GM21576 (cell line): ENCODE measurements around the gene NR4A1.

ENCODE experiments used
- ATAC-seq: cut with Tn5 transposase; IDR thresholded peaks from one replicate; pipeline ENCODE4 v1.9.1; 2021; ENCODE audit warnings: mild to moderate bottlenecking, moderate library complexity; ENCODE audit not compliant: unreplicated experiment

Gene NR4A1

DNA sequence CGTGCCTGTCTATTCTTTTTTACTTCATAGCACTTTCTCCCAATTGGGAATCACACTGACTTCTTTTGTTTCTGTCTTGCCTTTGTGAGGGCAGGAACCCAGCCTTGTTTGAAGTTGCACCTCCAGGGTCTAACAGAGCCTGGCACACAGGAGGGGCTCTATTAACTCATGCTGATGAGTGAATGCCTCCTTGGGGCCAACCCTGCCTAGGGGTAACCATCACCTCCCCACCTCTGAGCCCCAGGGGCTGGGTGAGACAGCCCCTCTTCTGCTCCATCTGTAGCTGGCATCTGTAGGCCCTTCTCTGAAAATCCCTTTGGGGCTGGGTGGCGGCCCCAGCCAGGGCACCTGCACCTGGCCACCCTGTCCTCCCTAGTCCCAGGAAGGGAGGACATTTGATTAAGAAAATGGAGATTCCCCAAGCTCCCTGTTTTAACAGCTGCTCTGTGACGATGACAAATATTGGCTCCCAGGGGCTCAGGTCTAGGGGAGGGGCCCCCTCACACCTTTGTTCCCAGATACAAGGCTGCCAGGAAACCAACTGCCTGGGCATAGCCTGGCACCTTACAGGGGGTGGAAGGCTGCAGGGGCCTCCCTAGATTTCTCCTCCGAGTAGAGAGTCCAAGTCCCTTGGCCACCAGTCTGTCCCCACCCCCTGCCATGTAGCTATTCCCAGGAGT is 32.7 kb upstream of the NR4A1 start:
- ATAC-seq: no peak

DNA sequence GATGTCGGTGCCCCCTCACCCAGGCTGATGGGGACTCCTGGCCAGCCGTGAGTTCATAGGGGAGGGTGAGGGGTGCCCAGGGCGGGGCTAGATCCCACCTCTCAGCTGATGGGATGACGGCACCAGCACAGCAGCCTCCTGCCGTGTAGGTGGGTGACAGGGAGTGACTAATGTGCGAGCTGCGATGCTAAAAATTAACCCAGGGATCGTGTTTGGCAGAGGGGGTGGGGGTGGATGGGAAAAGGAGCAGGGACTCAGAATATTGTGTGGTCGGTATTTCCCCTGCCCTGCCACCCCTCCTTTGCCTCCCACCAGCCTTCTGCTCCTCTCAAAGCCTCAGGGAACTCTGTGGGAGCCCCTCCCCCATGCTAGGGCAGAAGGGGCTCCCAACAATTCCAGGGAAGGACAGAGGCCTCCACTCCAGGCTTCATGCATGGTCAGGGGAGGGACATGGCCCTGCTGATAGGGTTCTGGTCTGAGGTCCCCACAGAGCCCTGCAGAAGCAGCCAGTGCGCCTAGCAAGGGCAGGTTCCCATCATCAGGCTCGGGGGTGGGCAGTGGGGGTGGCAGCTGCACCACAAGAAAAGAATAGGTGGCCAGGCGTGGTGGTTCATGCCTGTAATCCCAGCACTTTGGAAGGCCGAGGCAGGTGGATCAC is 32.0 kb upstream of the NR4A1 start:
- no peak for ATAC-seq

DNA sequence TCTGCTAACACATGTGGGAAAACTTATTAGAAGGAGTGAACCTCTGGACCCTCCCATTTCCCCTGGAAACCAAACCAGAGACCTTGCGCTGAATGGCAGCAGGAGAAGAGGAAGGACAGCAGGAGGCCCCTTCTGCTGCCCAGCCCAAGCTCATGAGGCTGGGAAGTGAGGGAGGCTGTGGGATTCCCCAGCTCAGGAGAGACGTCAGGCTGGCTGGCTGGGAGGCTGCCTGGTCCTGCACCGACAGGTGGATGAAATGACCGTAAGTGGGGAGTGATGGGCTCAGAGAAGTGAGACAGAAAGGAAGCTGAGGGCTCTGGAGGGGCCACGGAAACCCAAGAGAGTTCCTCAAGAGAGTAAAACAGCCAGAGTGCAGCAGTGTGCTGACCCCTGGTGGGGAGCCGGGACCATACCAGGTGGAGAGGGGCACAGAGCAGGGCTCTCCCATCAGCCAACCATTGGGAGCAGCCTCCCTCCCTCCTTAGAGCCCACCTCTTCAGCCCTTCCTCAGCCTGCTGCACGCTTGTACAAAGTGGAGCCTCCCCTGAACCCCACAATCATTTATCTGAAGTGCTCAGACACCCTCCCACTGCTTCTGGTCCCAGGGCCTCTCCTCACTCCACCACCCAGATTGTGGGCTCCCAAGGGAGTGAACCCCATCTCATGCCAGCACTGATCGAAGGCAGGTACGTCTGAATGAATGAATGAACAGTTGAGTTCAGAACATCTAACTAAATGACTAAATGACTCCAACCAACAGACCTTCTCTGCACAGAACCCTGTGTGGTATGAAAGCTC is 30.5 kb upstream of the NR4A1 start:
- no peak for ATAC-seq

DNA sequence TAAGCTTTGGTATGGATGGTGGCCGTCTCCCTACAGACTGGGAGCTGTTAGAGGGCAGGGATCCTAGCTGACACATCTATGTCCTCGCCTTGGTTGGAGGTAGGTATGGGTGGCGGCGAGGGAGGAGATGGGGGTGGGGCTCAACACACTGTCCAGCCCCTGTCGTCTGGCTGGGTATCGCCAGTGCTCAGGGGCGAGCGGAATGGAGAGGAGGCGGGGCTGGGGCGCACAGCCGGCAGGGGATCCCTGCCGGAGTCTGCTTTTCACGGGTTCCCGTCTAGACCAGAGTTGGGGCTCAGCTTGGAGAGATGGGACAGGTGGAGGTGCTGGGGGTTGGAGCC is 28.4 kb upstream of the NR4A1 start:
- no peak for ATAC-seq

DNA sequence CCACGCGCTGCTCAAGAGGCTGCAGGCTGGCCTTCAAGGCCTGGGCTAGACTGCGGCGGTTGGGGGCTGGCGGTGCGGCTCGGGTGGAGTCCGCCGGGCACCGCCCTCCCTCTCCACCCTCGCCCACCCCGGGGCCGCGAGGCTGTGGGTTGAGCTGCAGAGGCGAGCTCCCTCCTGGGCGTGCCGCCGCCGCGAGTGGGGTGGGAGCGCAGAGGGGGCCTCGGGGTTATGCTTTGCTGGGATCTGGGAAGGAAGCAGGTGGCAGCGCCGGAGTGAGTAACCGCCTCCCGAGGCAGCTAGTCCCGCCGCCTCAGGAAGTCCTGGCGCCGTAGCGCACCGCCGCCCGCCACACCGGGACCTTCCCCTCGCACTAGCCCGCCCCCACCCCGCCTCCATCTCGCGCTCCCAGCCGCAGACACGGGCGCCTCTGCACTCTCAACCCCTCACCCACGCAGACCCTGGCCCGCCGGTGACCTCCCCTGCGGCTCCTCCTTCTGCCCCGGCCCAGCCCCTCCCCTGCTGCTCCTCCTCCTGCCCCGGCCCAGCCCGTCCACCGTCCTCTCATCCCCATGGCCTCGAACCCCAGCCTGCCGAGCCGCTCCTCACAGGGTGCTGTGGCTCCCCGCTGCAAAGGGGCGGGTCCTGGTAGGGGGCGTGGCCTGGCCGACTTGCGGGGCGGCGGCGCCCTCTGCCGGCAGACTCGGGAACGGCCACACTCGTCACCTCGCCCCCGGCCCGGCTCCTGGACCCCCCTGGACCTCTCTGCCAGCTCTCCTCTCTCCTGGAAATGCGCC is 27.9 kb upstream of the NR4A1 start:
- ATAC-seq: peak; percentile 43

DNA sequence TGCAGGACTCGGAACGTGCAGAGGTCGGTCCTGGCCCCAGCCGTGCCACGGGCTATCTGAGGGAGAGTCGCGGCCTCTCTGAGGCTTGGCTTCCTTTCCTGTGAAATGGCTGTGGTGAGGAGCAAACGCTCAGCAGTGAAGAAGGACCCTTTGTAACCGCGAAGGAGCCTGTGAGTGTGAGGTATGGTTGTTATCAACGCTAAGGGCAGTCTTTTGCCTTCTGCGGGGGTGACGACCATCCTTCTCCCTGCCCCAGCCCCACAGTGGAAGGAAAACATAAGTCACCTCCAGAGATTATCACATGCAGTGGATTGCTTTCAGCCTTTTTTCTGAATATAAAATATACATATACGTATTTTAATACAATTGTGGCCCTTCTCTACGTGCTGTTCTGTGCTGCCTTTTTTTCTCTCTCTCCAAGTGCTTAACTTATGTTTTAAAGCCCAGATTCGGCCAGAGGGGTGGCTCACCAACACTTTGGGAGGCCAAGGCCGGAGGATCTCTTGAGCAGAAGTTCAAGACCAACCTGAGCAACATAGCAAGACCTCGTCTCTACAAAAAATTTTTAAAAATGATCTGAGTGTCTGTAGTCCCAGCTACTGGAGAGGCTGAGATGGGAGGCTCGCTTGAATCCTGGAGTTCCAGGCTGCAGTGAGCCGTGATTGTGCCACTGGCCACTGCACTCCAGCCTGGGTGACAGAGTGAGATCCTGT is 27.1 kb upstream of the NR4A1 start:
- no peak for ATAC-seq

DNA sequence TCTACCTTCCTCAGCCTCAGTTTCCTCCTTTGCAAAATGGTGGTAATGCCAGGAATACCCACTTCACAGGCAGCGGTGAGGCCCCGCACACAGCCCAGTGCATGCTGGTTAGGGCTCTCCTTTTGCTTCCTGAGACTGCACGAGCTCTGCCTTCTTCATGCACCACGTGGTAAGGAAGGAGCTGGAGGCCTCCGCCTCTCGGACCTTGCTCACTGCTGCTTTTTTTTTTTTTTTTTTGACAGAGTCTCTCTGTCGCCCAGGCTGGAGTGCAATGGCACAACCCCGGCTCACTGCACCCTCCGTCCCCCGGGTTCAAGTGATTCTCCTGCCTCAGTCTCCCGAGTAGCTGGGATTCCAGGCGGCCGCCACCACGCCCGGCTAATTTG is 26.4 kb upstream of the NR4A1 start:
- no peak for ATAC-seq

DNA sequence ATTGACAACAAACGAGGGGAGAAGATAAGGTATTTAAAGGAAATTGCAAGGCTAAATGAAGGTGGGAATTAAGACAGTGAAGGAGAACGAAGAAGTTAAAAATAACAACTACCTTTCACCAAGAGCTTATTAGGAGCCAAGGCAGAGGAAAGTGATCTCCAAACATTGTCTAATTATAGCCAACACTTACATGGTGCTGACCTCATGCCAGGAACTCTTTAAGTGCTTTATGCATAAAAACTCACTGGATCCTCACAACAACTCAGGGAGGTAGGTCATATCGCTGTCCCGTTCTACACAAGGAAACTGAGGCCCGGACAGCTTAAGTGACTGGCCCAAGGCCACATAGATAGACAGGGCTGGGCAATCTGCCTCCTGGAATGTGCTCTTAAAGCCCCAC is 25.0 kb upstream of the NR4A1 start:
- no peak for ATAC-seq

DNA sequence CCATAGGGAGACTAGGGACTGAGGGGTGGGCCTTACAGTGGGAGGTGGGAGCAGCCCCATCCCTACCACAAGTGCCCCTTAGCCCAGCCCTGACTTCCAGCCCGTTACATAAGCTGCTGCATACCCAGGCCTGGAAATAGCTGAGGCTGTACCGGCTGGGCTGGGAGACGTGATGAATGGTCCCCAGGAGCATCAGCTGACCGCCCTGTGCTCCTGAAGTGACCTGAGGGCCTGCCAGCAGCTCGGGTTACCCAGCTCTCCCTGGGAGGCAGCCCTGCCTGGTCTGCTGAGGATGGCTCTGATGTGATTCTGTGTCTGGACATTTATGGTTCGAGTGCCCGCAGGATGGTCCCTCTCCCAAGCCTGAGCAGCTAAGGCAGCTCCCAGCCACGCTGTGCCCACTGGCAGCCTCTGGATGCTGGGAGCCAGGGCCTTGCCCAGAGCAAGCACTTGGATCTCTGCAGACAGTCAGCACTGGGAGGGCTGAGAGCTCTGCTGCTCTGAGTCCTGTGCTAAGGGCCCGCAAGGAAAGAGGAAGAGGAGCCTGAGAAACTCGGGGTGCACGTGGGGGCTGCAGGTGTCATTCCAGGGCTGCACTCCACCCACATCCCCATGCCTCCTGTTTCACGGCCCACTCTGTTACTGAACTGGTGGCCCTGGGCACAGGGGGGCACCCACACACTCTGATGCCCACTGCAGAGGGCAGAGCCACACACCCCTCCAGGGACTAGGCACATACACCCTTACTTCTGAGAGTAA is 24.0 kb upstream of the NR4A1 start:
- no peak for ATAC-seq

DNA sequence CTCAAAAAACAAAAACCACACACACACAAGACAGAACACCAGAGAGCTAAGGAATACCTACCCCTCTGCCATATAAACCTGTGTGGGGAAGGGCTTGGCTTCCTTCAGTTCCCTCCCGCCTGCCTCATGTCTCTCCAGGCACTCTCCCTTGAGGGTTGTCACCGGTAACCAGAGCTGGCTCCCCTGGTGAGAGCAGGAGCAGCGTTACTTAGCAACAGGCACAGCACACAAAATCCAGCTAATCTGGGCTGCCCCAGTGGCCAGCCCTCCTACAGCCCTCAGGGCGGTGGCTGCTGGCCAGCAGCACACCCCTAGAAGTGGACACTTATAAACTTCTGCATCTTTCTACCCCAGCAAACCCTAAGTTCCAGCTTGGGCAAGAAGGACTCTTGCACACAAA is 21.6 kb upstream of the NR4A1 start:
- no peak for ATAC-seq

DNA sequence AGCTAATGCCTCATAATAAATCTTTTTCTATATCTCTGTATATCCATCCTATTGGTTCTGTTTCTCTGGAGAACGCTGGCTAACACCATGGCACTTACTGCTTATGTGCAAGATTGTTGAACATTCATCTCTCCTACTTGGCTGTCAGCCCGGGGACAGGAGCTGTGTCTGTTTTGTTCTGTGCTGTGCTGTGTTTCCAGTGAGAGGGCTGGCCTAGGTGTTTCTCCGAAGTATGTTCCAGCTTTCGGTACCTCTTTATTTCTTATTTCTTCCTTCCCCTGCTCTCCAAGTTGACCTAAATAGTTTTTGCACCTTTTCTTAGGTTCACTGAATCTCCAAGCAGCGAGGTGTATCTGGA is 18.8 kb upstream of the NR4A1 start:
- no peak for ATAC-seq

DNA sequence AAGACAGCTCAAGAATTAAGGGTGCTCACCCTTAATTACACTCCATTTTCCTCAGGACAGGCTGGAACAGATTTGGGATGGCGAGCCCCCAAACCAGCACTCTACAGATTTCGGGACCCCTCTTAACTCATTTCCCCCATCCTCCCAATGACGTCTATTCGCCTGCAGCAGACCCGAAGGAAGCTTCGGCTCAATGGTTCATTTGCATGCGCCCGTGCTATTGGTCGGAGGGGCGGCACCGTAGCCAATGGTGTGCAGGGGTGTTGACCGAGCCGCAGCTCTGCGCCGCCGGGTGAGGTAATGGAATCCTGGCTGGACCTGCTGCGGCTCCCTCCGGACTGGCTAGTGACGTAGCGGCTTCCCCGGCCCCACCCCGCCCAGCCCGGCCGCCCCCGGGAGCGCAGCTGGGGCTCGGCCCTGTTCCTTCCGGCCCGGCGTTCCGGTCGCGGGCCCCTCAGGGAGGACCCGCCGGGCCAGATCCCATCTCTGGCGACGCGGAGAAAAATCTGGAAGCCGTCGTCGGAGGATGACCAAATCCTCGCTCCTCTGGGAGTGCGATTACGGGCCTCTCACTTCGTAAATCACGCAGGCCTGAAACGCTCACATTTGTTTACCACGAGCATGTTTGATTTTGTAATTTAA is 18.3 kb upstream of the NR4A1 start:
- peak; percentile 86 for ATAC-seq

DNA sequence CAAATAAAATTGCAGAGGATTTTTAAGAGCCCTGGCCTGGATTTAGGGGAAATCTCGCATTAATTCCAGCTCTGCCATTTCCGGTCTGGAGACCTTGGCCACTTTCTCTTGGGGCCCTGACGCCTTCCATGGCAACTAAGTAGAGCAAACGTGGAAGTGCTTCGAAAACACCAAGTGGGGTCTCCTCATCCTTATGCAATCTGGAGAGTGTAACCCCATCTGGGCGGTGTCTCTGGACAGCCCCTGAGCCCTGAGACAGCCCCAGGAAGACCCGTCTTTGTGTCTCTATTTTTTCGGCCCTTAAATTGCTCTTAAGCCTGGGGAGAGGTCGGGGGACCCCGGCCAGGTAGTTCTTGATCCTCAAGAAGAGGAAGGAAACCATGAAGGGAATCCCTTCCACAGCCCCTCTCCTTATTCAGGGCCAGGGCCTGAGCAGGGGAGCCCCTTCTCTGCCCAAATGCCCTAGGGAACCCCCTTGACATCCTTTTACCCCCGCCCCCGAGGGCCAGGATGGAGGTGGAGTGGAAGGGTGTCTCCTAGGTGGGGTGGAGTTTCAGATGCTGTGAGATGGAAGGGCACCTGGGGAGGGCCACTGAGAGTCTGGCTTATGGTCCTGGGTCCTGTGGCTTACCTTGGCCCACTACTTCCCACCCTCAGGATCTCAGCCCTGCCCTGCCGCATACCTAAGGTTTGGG is 17.6 kb upstream of the NR4A1 start:
- no peak for ATAC-seq

DNA sequence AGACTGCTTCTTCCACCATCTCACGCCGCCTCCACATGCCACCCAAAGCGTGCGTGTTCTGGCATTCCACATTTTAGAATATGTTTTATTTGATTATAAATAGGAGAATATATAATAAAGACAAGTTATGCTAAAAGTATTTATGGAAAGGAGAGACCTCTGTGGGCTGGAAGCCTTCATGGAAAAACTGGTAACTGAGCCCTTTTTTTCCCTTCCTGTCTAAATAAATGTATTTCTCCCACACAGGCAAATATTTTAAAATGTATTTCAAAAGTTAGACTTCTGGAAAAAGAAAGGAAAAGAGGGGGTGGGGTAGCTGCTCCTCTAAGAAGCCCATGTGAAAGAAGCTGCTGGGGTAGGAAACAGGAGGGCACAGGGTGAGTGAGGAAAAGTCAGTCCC is 16.1 kb upstream of the NR4A1 start:
- no peak for ATAC-seq

DNA sequence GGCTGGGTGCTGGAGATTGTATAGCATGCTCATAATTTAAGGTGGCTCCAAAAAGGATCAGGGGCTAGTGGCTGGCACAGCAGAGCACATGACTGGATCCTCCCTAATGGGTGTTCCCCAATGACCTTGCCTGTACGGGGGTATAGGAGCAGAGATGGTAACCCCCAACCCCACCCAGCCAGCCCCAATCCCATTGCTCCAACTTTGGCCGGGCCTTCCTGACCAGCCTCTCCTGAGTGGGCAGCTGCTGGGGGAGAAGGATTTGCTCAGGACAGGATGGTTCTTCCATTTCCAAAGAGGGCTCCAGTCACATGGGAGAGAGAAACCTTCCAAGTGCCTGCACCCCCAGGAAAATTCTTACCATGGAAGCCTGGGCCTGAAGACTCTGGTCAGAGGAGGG is 15.3 kb upstream of the NR4A1 start:
- no peak for ATAC-seq

DNA sequence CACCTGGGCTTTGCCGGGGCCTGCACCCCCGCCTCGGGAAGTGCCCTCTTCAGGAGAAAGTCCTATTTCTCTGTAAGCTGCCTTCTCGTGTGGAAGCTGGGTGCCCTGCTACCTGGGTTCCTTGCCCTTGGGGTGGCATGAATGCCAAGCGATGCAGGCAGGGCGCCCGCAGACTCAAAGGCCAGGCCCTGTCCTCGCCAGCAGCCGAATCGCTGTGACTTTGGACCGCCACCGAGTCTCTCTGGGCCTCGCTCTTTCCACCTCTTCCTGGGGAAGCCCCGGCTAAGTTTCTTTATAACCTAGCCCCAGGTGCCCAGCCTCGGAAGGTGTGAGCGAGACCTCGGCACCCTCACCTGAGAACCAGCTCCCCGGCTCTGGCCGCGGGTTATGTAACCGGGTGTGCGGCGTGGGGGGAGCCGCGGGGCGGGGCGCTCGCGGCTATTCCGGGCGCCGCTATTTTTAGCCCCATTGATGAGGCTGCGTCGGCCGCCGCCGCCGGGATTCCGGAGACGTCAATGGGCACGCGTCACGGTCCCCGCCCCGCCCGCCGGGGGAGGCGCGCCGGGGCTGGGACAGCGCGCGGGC is 14.6 kb upstream of the NR4A1 start:
- peak; percentile 44 for ATAC-seq

DNA sequence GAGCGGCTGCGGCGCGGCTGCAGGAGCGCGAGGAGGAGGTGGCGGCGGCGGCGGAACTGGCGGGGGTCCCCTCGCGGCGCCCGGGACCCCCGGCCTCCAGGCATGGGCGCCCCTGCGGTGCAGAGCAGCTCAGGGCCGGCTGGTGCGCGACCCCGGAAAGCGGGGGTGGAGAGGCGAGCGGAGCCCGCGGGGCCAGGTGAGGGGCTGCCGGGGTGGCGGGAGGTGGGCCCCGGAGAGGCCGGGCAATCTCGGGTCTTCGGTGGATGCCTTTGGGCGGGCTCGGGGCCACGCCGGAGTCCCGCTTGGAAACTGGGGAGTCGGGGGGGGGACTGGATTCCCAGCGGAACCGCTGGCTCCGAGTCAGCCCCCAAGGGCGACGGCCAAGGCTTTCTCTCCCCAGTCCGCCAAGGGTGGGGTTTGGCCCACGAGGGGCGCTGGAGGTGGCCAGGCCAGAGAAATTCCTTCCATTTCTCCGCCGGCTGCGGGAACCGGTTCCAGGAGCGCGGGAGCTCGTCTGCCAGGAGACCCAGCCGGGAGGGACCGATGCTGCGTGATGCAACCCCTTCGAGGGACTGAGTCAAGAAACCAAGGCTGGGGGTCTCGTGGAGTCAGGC is 13.9 kb upstream of the NR4A1 start:
- ATAC-seq: no peak

DNA sequence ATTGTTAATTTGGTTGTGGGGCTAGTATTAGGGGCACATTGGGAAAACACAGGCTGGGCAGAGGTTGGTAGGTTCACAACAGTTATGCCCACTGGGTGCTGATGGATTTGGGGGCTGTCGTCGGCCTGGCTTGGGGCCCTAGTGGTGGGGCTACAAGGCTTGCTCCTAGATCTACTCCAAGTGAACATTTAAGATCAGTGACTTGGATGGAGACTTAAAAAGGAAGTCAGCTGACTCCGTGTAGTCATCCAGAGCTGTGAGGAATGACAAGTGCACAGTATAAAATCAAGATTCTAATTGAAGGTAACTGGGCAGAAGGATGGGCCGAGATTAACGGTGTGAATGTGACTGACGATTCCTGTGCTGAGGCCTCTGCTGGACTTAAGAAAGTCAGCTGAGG is 12.8 kb upstream of the NR4A1 start:
- no peak for ATAC-seq
